DND-41 (cell line): ENCODE data around the gene TMED3.

Source experiments
- ATAC-seq: fragments of 200-7000 bp; cut with Tn5 transposase; 3 replicates; pipeline ENCODE4 v1.9.1; 2021; ENCODE audit warnings: low read depth; ENCODE audit not compliant: insufficient read depth
- DNase-seq: peaks from one replicate; pipeline ENCODE4 v3.0.0-alpha.2; 2020
- H2AFZ ChIP-seq: 2 replicates; pipeline ENCODE4 v1.6.0; 2012; ENCODE audit warnings: low read depth, low read length
- H3K27ac ChIP-seq: 2 replicates; pipeline ENCODE4 v1.5.1; 2012; ENCODE audit warnings: low read length, inconsistent platforms
- H3K27me3 ChIP-seq: fragments of 200-600 bp; sonication (generic); 2 replicates; pipeline ENCODE4 v1.6.0; 2012; ENCODE audit warnings: low read length, mild to moderate bottlenecking, inconsistent platforms; ENCODE audit not compliant: insufficient read depth, poor library complexity
- H3K36me3 ChIP-seq: 2 replicates; pipeline ENCODE4 v1.5.1; 2012; ENCODE audit warnings: low read length, inconsistent platforms; ENCODE audit not compliant: insufficient read depth
- H3K4me1 ChIP-seq: 2 replicates; pipeline ENCODE4 v1.5.1; 2012; ENCODE audit warnings: mild to moderate bottlenecking, low read length; ENCODE audit not compliant: insufficient read depth
- H3K4me2 ChIP-seq: 2 replicates; pipeline ENCODE4 v1.6.0; 2012; ENCODE audit warnings: mild to moderate bottlenecking, moderate library complexity, low read length, inconsistent platforms; ENCODE audit not compliant: insufficient read depth
- H3K4me3 ChIP-seq, 2 experiments: fragments of 200-600 bp in 1 of 2; shearing (Covaris generic) in 1 of 2; 2 replicates each; pipeline ENCODE4 v1.5.1; 2012 to 2016; ENCODE audit warnings: inconsistent platforms in 2 of 2, low read length in 2 of 2, mild to moderate bottlenecking in 2 of 2, low read depth in 1 of 2, moderate library complexity in 1 of 2
- H3K79me2 ChIP-seq: 2 replicates; pipeline ENCODE4 v1.6.0; 2012; ENCODE audit warnings: low read length, inconsistent platforms; ENCODE audit not compliant: insufficient read depth
- H3K9ac ChIP-seq: 2 replicates; pipeline ENCODE4 v1.6.0; 2012; ENCODE audit warnings: low read depth, mild to moderate bottlenecking, inconsistent platforms, low read length, moderate library complexity
- H3K9me3 ChIP-seq: 2 replicates; pipeline ENCODE4 v1.5.1; 2012; ENCODE audit warnings: low read length, moderate library complexity, mild to moderate bottlenecking, inconsistent platforms; ENCODE audit not compliant: insufficient read depth, severe bottlenecking
- H4K20me1 ChIP-seq: 2 replicates; pipeline ENCODE4 v1.6.0; 2012; ENCODE audit warnings: low read length; ENCODE audit not compliant: insufficient read depth
- EZH2 ChIP-seq: IDR thresholded peaks from 3 replicates; pipeline ENCODE4 v1.6.1; 2012; ENCODE audit warnings: borderline replicate concordance, low read depth, mild to moderate bottlenecking, moderate library complexity, low read length, inconsistent platforms; ENCODE audit not compliant: severe bottlenecking
- TF ChIP-seq, protein P1 (sequence below): IDR thresholded peaks from 2 replicates; pipeline ENCODE4 v1.5.1; 2012; ENCODE audit warnings: borderline replicate concordance, low read length, moderate library complexity, mild to moderate bottlenecking; ENCODE audit not compliant: poor library complexity, severe bottlenecking; ENCODE audit errors: extremely low read depth

TMED3 gene

GRCh38 chr15:79321876-79322275 is 11.0 kb downstream of the TMED3 start:
- DNase-seq (no peak), ATAC-seq (no peak)
- Histone ChIP-seq H3K4me1 (no peaks in the 10 kb centered on the region), H3K36me3 (peaks cover 67% of the 10 kb centered on the region), H3K9ac (no peak overlapping the region), H3K27ac (no peak overlapping the region), H2AFZ (no peak overlapping the region), H3K4me3 (no peak overlapping the region), H3K79me2 (peaks cover 20% of the 10 kb centered on the region), H3K9me3 (no peaks in the 10 kb centered on the region), H3K27me3 (no peaks in the 10 kb centered on the region), H3K4me2 (no peak overlapping the region), H4K20me1 (peaks cover 43% of the 10 kb centered on the region; the same call in 1 of the 2 replicates)
- TF ChIP-seq, protein P1, sequence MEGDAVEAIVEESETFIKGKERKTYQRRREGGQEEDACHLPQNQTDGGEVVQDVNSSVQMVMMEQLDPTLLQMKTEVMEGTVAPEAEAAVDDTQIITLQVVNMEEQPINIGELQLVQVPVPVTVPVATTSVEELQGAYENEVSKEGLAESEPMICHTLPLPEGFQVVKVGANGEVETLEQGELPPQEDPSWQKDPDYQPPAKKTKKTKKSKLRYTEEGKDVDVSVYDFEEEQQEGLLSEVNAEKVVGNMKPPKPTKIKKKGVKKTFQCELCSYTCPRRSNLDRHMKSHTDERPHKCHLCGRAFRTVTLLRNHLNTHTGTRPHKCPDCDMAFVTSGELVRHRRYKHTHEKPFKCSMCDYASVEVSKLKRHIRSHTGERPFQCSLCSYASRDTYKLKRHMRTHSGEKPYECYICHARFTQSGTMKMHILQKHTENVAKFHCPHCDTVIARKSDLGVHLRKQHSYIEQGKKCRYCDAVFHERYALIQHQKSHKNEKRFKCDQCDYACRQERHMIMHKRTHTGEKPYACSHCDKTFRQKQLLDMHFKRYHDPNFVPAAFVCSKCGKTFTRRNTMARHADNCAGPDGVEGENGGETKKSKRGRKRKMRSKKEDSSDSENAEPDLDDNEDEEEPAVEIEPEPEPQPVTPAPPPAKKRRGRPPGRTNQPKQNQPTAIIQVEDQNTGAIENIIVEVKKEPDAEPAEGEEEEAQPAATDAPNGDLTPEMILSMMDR = no peak
- no peak for TF ChIP-seq EZH2

DNA sequence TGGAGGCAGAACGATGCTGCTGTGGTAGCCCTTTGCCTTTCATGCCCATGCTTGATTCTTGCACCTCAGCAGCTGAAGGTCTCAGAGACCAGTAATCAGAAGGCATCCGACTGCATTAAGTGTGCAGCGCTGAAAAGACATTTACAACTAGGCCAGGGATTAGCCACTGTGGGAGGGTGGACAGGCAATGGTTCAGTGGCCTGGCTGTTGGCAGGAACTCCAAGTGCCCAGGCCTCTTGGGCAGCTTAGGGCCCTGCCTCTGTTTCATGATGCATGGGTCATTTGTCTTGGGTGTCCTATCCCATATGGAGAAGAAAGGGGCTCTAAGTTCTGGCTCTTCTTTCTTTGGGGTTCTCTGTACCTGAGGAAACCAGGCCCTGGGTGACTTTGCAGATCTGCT is 11.4 kb downstream of the TMED3 start:
- Histone ChIP-seq H3K9me3 (no peaks in the 10 kb centered on the region), H3K36me3 (peaks cover 63% of the 10 kb centered on the region), H3K79me2 (peaks cover 19% of the 10 kb centered on the region), H3K27ac (no peak overlapping the region), H2AFZ (no peak overlapping the region), H3K4me1 (no peaks in the 10 kb centered on the region), H4K20me1 (peaks cover 40% of the 10 kb centered on the region; the same call in 1 of the 2 replicates), H3K4me2 (no peak overlapping the region), H3K27me3 (no peaks in the 10 kb centered on the region), H3K9ac (no peak overlapping the region), H3K4me3 (no peak overlapping the region)
- DNase-seq (no peak), ATAC-seq (no peak)
- no peak for TF ChIP-seq EZH2
- TF ChIP-seq, protein P1 = no peak

- ATAC-seq = no peak
- H3K36me3 ChIP-seq = peaks cover 56% of the 10 kb centered on the region
- DNase-seq = no peak
- H3K4me3 ChIP-seq = no peak overlapping the region
- H3K27ac ChIP-seq = no peak overlapping the region
- no peak overlapping the region for H2AFZ ChIP-seq
- H3K4me1 ChIP-seq = no peaks in the 10 kb centered on the region
- H3K9ac ChIP-seq = no peak overlapping the region
- H4K20me1 ChIP-seq = peaks cover 35% of the 10 kb centered on the region; the same call in 1 of the 2 replicates
- TF ChIP-seq EZH2 = no peak
- TF ChIP-seq, protein P1 = no peak
- no peaks in the 10 kb centered on the region for H3K9me3 ChIP-seq
- no peak overlapping the region for H3K4me2 ChIP-seq
- peaks cover 13% of the 10 kb centered on the region for H3K79me2 ChIP-seq
- H3K27me3 ChIP-seq = no peaks in the 10 kb centered on the region
These were observed 12.0 kb downstream of the TMED3 start for GRCh38 chr15:79322945-79323344.

DNA sequence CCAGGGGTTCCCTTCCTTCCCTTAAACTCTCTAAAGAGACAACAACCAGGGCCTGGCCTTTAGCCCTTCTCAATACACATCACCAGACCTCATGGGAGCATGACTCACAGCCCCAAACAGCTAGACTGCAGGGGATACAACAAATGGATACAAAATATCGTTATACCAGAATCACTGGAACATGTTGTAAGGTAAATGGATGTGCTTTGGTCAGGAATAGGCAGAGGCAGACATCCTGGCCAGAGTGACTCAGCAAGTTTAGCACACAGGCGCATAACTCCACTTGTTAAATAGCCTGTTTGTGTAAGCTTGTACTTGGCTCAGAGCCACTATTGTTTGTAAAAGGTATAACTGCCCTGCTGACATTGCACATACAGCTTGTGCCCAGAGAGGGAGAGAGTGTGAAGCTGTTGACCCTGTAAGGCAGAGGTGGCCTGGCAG is 18.3 kb downstream of the TMED3 start:
- Histone ChIP-seq H3K36me3 (peaks cover 10% of the 10 kb centered on the region), H3K79me2 (no peaks in the 10 kb centered on the region), H3K27ac (no peak overlapping the region), H4K20me1 (no peaks in the 10 kb centered on the region), H3K4me1 (no peaks in the 10 kb centered on the region), H3K4me3 (no peak overlapping the region), H3K4me2 (no peak overlapping the region), H3K27me3 (no peaks in the 10 kb centered on the region), H3K9me3 (no peaks in the 10 kb centered on the region), H2AFZ (no peak overlapping the region), H3K9ac (no peak overlapping the region)
- DNase-seq (no peak), ATAC-seq (no peak)
- TF ChIP-seq, protein P1 = no peak
- no peak for TF ChIP-seq EZH2
